HG03097 (cell line): ENCODE results near the gene MAN1C1.
A peak's percentile ranks its signal among the peaks of the same experiment; 100 is the strongest.
"Not testable (repeated sequence)": the region's sequence is repeated elsewhere in the genome, so short reads cannot be mapped to it uniquely, and the experiment has no call there.

Experiments used
- ATAC-seq: cut with Tn5 transposase; IDR thresholded peaks from one replicate; pipeline ENCODE4 v1.9.1; 2021; ENCODE audit not compliant: unreplicated experiment, low FRiP score

The MAN1C1 gene

DNA sequence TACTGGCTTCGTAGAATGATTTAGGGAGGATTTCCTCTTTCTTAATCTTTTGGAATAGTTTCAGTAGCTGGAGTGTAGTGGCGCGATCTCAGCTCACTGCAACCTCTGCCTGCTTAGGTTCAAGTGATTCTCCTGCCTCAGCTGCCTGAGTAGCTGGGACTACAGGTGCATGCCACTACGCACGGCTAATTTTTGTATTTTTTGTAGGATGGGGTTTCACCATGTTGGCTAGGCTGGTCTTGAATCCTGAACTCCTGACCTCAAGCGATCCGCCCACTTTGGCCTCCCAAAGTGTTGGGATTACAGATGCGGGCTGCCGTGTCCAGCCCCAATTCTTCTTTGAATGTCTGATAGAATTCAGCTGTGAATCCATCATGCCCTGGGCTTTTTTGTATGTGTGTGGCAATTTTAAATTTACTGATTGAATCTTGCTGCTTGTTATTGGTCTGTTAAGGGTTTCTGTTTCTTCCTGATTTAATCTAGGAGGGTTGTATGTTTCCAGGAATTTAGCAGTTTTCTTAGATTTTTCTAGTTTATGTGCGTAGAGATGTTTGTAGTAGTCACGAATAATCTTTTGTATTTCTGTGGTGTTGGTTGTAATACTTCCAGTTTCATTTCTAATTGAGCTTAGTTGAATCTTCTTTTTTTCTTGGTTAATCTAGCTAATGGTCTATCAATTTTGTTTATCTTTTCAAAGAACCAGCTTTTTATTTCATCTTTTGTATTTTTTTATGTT is 15.3 kb downstream of the MAN1C1 start:
- ATAC-seq, result no peak

DNA sequence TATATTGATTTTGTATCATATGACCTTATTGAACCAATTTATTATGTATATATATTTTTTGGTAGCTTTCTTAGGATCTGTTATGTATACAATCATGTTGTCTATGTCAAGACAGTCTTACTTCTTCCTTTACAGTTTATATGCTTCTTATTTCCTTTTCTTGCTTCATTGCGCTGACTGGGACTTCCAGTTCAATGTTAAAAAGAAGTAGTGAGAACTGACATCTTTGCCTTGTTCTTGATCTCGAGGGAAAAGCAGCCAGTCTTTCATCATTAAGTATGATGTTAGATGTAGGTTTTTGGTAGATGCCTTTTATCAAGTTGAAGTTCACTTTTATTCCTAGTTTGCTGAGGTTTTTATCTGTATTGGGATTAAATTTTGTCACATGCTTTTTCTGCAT is 17.5 kb downstream of the MAN1C1 start:
- no peak for ATAC-seq

GRCh38 chr1:25634896-25635295 is 18.3 kb downstream of the MAN1C1 start:
- no peak for ATAC-seq

- ATAC-seq, result not testable (repeated sequence)
These were observed 19.6 kb downstream of the MAN1C1 start for GRCh38 chr1:25636141-25636540.

- no peak for ATAC-seq
These were observed 24.2 kb downstream of the MAN1C1 start for GRCh38 chr1:25640646-25641328.

DNA sequence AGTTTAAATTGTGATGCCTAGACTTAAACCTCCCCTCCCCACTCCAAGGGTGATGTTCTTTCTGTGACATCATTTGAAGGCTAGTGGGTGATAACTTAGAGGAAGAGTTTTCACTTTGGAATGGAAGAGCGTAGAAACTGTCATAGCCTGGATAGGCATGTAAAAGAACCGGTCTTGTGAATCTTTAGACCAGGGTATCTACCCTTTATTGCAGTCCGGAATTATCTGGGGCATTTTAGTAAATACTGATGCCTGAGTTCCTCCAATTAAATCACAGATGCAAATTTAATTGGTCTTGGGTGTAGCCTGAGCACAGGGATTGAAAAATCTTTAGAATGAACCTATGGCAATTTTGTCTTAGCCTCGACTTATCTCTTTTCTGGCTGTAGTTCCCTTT is 24.7 kb downstream of the MAN1C1 start:
- ATAC-seq, result no peak

GRCh38 chr1:25641931-25642573 is 25.5 kb downstream of the MAN1C1 start:
- ATAC-seq, result peak; percentile 26

GRCh38 chr1:25642574-25643108 is 26.1 kb downstream of the MAN1C1 start:
- peak; percentile 69 for ATAC-seq

- no peak for ATAC-seq
These were observed 27.3 kb downstream of the MAN1C1 start for GRCh38 chr1:25643929-25644328.

- no peak for ATAC-seq
These were observed 28.4 kb downstream of the MAN1C1 start for GRCh38 chr1:25644962-25645361.

GRCh38 chr1:25645637-25646400 is 29.2 kb downstream of the MAN1C1 start:
- ATAC-seq, result no peak

- ATAC-seq, result no peak
These were observed 30.5 kb downstream of the MAN1C1 start for GRCh38 chr1:25647106-25647505.

GRCh38 chr1:25647863-25648262 is 31.3 kb downstream of the MAN1C1 start:
- ATAC-seq, result no peak

GRCh38 chr1:25648681-25649440 is 32.3 kb downstream of the MAN1C1 start:
- ATAC-seq, result no peak

DNA sequence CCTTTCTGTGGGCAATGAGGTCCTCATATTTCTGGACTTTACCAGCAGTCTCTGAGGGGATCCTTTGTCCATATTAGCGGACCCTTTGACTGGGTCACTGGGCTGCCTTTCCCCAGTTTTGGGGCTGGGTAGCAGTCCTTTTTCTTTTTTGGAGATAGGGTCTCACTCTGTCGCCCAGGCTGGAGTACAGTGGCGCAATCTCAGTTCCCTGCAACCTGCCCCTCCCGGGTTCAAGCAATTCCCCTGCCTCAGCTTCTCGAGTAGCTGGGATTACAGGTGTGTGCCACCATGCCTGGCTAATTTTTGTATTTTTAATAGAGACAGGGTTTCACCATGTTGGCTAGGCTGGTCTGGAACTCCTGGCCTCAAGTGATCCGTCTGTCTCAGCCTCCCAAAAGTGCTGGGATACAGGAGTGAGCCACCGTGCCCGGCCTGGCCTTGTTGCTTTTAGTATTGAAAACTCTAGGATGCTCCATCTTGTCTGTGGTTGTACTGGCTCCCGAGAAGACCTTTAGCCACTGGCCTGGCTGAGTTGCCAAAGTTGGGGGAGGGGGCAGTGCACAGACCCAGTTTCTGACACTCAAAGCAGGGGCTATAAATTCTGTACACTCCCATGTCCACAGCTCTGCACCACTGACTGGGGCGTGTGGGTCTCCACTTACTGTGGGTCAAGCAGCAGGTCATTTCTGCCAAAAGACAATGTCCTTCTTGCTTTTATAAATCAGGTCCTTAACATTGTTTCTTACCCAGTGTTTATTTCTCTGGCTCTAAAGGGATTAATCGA is 33.1 kb downstream of the MAN1C1 start:
- ATAC-seq, result no peak

DNA sequence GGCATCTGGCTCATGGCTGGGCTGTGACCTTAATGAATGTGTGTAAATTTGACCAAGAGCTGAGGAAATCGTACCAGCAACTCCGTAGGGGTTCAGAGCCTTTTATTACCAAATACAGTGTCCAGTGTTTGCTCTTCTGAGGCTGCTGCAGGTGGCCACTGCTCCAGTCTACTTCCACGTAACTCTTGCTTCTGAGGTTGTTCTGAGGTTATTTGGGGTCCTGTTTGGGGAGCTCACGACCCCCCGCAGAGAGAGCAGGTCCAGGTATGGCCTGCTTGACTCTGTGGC is 33.6 kb downstream of the MAN1C1 start:
- no peak for ATAC-seq

DNA sequence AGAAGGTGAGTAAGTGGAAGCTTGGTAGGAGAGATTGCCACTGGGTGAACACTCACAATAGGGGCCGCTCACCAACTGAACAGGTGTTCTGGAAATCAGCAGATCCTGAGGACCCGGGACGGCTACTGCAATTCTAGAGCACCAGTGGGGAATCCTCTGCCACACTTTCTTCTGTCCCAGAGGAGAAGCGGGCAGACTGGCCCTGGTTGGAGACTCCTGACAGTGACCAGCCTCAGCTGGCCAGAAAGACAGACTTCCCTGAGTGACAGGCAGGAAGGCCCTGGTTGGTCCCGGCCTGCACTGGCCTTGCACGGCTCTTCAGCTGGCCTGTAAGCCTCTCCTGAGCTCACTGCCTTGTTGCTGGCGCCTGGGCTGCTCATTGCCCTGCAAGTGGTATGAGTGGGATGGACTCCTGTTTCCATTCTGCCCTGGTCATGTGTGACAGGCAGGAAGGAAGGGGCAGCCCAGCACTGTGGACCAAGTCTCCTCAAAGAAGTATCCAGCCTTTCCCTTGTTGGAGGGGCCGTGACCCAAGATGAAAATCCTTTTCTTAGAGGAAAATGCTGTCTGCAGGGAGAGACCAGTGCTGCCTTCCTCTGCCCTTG is 34.5 kb downstream of the MAN1C1 start:
- ATAC-seq, result no peak

GRCh38 chr1:25651824-25652741 is 35.5 kb downstream of the MAN1C1 start:
- no peak for ATAC-seq
